A549 (cell line): Measurements from ENCODE around the gene RNPEP. TPM values are rescaled to one million over a fixed set of nuclear protein-coding genes. Genes with fewer than 3 reads are reported as not detected.

Experiments
- ATAC-seq, 2 experiments: fragments of 200-7000 bp in 1 of 2; fragments of >200 bp in 1 of 2; cut with Nextera tagmentation in 1 of 2; cut with Tn5 transposase in 1 of 2; 3 replicates each; pipeline versions ENCODE4 v1.8.0 to v1.9.1; 2018 to 2020; ENCODE audit warnings: mild to moderate bottlenecking in 1 of 2, moderate library complexity in 1 of 2
- CTCF ChIA-PET: fragments of 300-600 bp; sonication (Branson Sonifier 250); formaldehyde crosslinking; extraction: SDS; loops from one replicate; lab custom pipeline; 2021; ENCODE audit warnings: antibody characterized with exemption, inconsistent platforms; lab: Yijun Ruan, JAX
- POLR2A ChIA-PET: fragments of 350-600 bp; formaldehyde crosslinking; extraction: SDS; loops from one replicate; lab custom pipeline; 2021; ENCODE audit warnings: antibody characterized with exemption, inconsistent platforms; lab: Yijun Ruan, JAX
- DNase-seq, 2 experiments: peaks; one replicate each; pipeline versions ENCODE4 v3.0.0 to v3.0.0-alpha.2; 2011 to 2016; ENCODE audit warnings: low read depth in 1 of 2, low spot score in 1 of 2
- FAIRE-seq: peaks from 2 replicates; lab custom pipeline; 2011; peaks lifted over from hg19 to GRCh38; lab: Jason Lieb, UNC
- H3K27ac ChIP-seq, 2 experiments: fragments of >200 bp; sonication (Bioruptor Twin); formaldehyde crosslinking; 3 replicates each; pipeline ENCODE4 v1.5.1; 2016 to 2017
- H3K4me1 ChIP-seq: fragments of >200 bp; sonication (Bioruptor Twin); formaldehyde crosslinking; 3 replicates; pipeline ENCODE4 v1.6.1; 2016
- H3K4me2 ChIP-seq: fragments of >200 bp; sonication (Bioruptor Twin); formaldehyde crosslinking; 3 replicates; pipeline ENCODE4 v1.6.1; 2016
- H3K4me3 ChIP-seq: fragments of >200 bp; sonication (Bioruptor Twin); formaldehyde crosslinking; 3 replicates; pipeline ENCODE4 v1.5.1; 2016
- H3K9me3 ChIP-seq: fragments of >200 bp; sonication (Bioruptor Twin); formaldehyde crosslinking; 3 replicates; pipeline ENCODE4 v1.6.1; 2016
- CHD2 ChIP-seq: fragments of 150-350 bp; IDR thresholded peaks from 2 replicates; pipeline ENCODE4 v1.6.1; 2014; ENCODE audit warnings: low read length; ENCODE audit not compliant: partially characterized antibody
- EHF ChIP-seq: fragments of 250-450 bp; sonication (Bioruptor Pico); IDR thresholded peaks from 2 replicates; pipeline ENCODE4 v1.5.0; 2020; ENCODE audit warnings: mild to moderate bottlenecking
- ESRRA ChIP-seq: fragments of 150-350 bp; IDR thresholded peaks from 2 replicates; pipeline ENCODE4 v1.6.1; 2014; ENCODE audit warnings: mild to moderate bottlenecking, low read length, borderline replicate concordance
- FOSB ChIP-seq: fragments of 250-450 bp; sonication (Bioruptor Pico); IDR thresholded peaks from 2 replicates; pipeline ENCODE4 v1.5.0; 2020; ENCODE audit warnings: mild to moderate bottlenecking, moderate library complexity
- FOSL2 ChIP-seq, 2 experiments: fragments of 450-650 bp in 1 of 2; fragments of >200 bp in 1 of 2; sonication (Bioruptor Twin) in 1 of 2; formaldehyde crosslinking; IDR thresholded peaks; 2 replicates each; pipeline versions ENCODE4 v1.5.0 to v1.6.1; 2016 to 2020; ENCODE audit warnings: mild to moderate bottlenecking in 1 of 2, moderate library complexity in 1 of 2
- HOXB5 ChIP-seq: fragments of 250-450 bp; sonication (Bioruptor Pico); IDR thresholded peaks from 2 replicates; pipeline ENCODE4 v1.5.0; 2020; ENCODE audit warnings: mild to moderate bottlenecking, moderate library complexity
- JUNB ChIP-seq: fragments of >200 bp; sonication (Bioruptor Twin); formaldehyde crosslinking; IDR thresholded peaks from 2 replicates; pipeline ENCODE4 v1.6.1; 2016
- NR3C1 ChIP-seq: fragments of >200 bp; sonication (Bioruptor Twin); formaldehyde crosslinking; IDR thresholded peaks from 3 replicates; pipeline ENCODE4 v1.6.1; 2017
- PHF8 ChIP-seq: fragments of 200-600 bp; sonication (generic); IDR thresholded peaks from 2 replicates; pipeline ENCODE4 v1.6.1; 2016; ENCODE audit warnings: low read depth, mild to moderate bottlenecking, antibody characterized with exemption, moderate library complexity, borderline replicate concordance
- POLR2AphosphoS2 ChIP-seq: conservative IDR thresholded peaks from 2 replicates; pipeline ENCODE4 v1.6.1; 2012; ENCODE audit warnings: low read length, improper control_type of control experiment, inconsistent platforms
- RAD21 ChIP-seq, 2 experiments: fragments of >200 bp in 1 of 2; sonication (Bioruptor Twin) in 1 of 2; formaldehyde crosslinking in 1 of 2; IDR thresholded peaks in 1 of 2; conservative IDR thresholded peaks in 1 of 2; 2 replicates in 1 of 2; 3 replicates in 1 of 2; pipeline ENCODE4 v1.6.1; 2012 to 2018; ENCODE audit warnings: inconsistent platforms in 1 of 2
- RARB ChIP-seq: fragments of 250-450 bp; sonication (Bioruptor Pico); IDR thresholded peaks from 2 replicates; pipeline ENCODE4 v1.8.0; 2021; ENCODE audit warnings: mild to moderate bottlenecking, moderate library complexity
- RCOR1 ChIP-seq: fragments of 150-350 bp; IDR thresholded peaks from 2 replicates; pipeline ENCODE4 v1.6.1; 2014; ENCODE audit warnings: antibody characterized with exemption, low read length, low read depth
- SMC3 ChIP-seq: fragments of >200 bp; sonication (Bioruptor Twin); formaldehyde crosslinking; IDR thresholded peaks from 3 replicates; pipeline ENCODE4 v1.6.1; 2018; ENCODE audit warnings: inconsistent platforms
- TP53 ChIP-seq: fragments of 250-450 bp; sonication (Bioruptor Pico); IDR thresholded peaks from 2 replicates; pipeline ENCODE4 v1.5.0; 2021; ENCODE audit warnings: mild to moderate bottlenecking, moderate library complexity
- ZSCAN20 ChIP-seq: fragments of 250-450 bp; sonication (Bioruptor Pico); IDR thresholded peaks from 2 replicates; pipeline ENCODE4 v1.8.0; 2022; ENCODE audit warnings: mild to moderate bottlenecking, moderate library complexity
- WGBS: methylation state at CpG from one replicate; pipeline ENCODE4 v1.1.6; 2017; ENCODE audit errors: missing lambda C conversion rate; 5-methylcytosine and 5-hydroxymethylcytosine counted together
- polyA plus RNA-seq, 4 experiments: library from polyadenylated mRNA; depleted of rRNA in 3 of 4; stranded (reverse); fragments of >200 nt; fragmentation: RNase III in 1 of 4; extraction: RNeasy Plus Mini Kit Qiagen cat#74134 plus additional on column Dnase treatment in 1 of 4; gene quantifications; 2 replicates in 3 of 4; 3 replicates in 1 of 4; pipeline ENCODE4 v1.2.3, GENCODE V29; 2011 to 2017
- TF ChIP-seq, protein P1 (sequence below): fragments of >200 bp; sonication (Bioruptor Twin); formaldehyde crosslinking; IDR thresholded peaks from 3 replicates; pipeline ENCODE4 v1.5.1; 2016
- TF ChIP-seq, protein P2 (sequence below): fragments of 150-350 bp; IDR thresholded peaks from 2 replicates; pipeline ENCODE4 v1.6.1; 2014; ENCODE audit warnings: low read depth, mild to moderate bottlenecking, low read length
- TF ChIP-seq, protein P3 (sequence below): IDR thresholded peaks from 2 replicates; pipeline ENCODE4 v1.6.1; 2012
- TF ChIP-seq, protein P4 (sequence below): fragments of 450-650 bp; IDR thresholded peaks from 2 replicates; pipeline ENCODE4 v1.6.1; 2014; ENCODE audit warnings: antibody characterized with exemption

Gene RNPEP
- polyA plus RNA-seq, 2 of the 4 experiments (the other 2 are of a cell fraction) = 71.1 to 87.6 TPM

DNA sequence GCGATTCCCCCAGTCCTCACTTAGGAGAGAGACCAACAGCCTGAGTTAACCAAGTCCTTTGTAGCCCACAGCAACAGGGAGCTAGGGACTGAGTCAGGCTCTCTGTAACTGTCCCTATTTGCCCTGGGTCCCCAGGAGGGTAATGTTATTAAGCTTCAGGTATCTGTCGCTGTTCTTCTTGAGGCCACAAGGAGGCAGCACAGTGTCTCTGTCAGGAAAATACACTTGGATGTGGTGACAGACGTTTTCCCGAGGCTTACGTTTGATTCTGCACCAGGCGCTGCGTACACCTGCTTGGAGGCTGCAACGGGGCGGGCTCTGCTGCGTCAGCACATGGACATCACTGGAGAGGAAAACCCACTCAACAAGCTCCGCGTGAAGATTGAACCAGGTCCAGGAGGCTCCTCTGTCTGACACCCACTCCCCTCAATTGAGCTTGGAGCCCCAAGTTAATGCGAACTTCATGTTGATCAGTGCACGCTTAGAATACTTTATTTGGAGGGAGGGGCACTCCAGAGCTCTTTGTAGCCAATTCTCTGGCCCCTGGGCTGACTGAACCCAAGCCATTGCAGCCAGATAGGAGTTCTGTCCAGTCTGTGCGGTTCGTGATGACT is 17.3 kb downstream of the RNPEP start:
- no peaks in the 10 kb centered on the region for H3K4me1 ChIP-seq
- no peaks in the 10 kb centered on the region for H3K9me3 ChIP-seq
- ChIA-PET POLR2A (interaction anchor here (0.6 to 1.9 kb wide), 3 partner anchors 10 to 121 kb away, joined by 4 to 15 read pairs (median 5); partner anchors contain the start of gene ELF3), CTCF (interaction anchor here (0.6 to 46.8 kb wide), 47 partner anchors 7 to 236 kb away, joined by 3 to 1624 read pairs (median 5); partner anchors contain the start of genes ELF3, GPR37L1 and RNPEP)
- ATAC-seq (peak; percentile 70 to 86; a peak in 5 of 6 replicates), FAIRE-seq (peak; percentile 51)
- no peak overlapping the region for H3K4me3 ChIP-seq
- no peak overlapping the region for H3K27ac ChIP-seq
- no peak overlapping the region for H3K4me2 ChIP-seq
- peak; percentile 72 to 81 for TF ChIP-seq RAD21 (conservative IDR thresholded peaks at IDR 0.05 in 1 of 2, IDR thresholded peaks at IDR 0.05 in 1 of 2)
- TF ChIP-seq RCOR1 = no peak
- no peak for TF ChIP-seq RARB (CRISPR knock-in tag)
- no peak for TF ChIP-seq FOSL2 (IDR thresholded peaks at IDR 0.05)
- no peak for TF ChIP-seq FOSL2 (CRISPR knock-in tag; IDR thresholded peaks at IDR 0.05)
- peak; percentile 83 for TF ChIP-seq SMC3
- no peak for TF ChIP-seq ZSCAN20 (CRISPR knock-in tag)
- no peak for TF ChIP-seq NR3C1
- no peak for TF ChIP-seq JUNB
- TF ChIP-seq, protein P1, sequence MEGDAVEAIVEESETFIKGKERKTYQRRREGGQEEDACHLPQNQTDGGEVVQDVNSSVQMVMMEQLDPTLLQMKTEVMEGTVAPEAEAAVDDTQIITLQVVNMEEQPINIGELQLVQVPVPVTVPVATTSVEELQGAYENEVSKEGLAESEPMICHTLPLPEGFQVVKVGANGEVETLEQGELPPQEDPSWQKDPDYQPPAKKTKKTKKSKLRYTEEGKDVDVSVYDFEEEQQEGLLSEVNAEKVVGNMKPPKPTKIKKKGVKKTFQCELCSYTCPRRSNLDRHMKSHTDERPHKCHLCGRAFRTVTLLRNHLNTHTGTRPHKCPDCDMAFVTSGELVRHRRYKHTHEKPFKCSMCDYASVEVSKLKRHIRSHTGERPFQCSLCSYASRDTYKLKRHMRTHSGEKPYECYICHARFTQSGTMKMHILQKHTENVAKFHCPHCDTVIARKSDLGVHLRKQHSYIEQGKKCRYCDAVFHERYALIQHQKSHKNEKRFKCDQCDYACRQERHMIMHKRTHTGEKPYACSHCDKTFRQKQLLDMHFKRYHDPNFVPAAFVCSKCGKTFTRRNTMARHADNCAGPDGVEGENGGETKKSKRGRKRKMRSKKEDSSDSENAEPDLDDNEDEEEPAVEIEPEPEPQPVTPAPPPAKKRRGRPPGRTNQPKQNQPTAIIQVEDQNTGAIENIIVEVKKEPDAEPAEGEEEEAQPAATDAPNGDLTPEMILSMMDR = peak; percentile 80
- TF ChIP-seq, protein P2, sequence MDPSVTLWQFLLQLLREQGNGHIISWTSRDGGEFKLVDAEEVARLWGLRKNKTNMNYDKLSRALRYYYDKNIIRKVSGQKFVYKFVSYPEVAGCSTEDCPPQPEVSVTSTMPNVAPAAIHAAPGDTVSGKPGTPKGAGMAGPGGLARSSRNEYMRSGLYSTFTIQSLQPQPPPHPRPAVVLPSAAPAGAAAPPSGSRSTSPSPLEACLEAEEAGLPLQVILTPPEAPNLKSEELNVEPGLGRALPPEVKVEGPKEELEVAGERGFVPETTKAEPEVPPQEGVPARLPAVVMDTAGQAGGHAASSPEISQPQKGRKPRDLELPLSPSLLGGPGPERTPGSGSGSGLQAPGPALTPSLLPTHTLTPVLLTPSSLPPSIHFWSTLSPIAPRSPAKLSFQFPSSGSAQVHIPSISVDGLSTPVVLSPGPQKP = no peak
- 0 out of 2 replicates have a peak, but pooled peaks have one; percentile 20 for TF ChIP-seq POLR2AphosphoS2
- no peak for TF ChIP-seq TP53 (CRISPR knock-in tag)
- TF ChIP-seq EHF (CRISPR knock-in tag) = no peak
- no peak for TF ChIP-seq ESRRA
- no peak for TF ChIP-seq FOSB
- TF ChIP-seq, protein P3, sequence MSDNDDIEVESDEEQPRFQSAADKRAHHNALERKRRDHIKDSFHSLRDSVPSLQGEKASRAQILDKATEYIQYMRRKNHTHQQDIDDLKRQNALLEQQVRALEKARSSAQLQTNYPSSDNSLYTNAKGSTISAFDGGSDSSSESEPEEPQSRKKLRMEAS = no peak
- no peak for TF ChIP-seq HOXB5 (CRISPR knock-in tag)
- TF ChIP-seq CHD2 = no peak
- TF ChIP-seq, all 56 proteins: peak for 4
- DNase-seq = peak; percentile 83 to 89
- WGBS = 50% methylated on average over 16 of the region's 16 CpGs

DNA sequence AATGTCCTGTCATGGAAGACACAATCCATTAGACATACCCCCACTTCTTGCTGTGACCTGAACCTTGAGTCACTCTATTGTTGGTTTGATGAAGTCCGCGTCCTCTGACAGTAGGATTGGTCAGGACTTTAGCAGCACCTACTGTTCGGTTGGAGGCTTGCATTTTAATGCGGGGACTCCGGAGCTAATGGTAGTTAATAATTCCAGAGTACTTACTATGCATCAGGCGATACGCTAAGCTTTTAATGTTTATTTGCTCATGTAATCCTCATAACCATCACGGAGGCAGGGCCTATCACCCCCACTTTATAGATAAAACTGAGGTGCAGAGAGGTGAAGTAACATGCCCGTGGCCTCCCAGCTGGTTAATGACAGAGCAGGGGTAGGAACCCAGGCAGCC is 20.1 kb downstream of the RNPEP start:
- no peak for TF ChIP-seq NR3C1
- 0 out of 5 replicates have a peak, but pooled peaks of 1 of the 2 experiments have one; percentile 13 for TF ChIP-seq RAD21 (conservative IDR thresholded peaks at IDR 0.05 in 1 of 2, IDR thresholded peaks at IDR 0.05 in 1 of 2)
- FAIRE-seq (no peak), DNase-seq (peak in 1 of 2 experiments; percentile 44), ATAC-seq (no peak)
- CTCF ChIA-PET = interaction anchor here (1.1 to 46.8 kb wide), 4 partner anchors 107 to 123 kb away, joined by 3 to 1624 read pairs (median 22); partner anchors contain the start of gene GPR37L1
- Histone ChIP-seq H3K4me2 (no peak overlapping the region), H3K4me3 (no peak overlapping the region), H3K4me1 (peaks cover 19% of the 10 kb centered on the region), H3K27ac (no peak overlapping the region), H3K9me3 (no peaks in the 10 kb centered on the region)
- POLR2A ChIA-PET = interaction anchor here (1.8 kb wide), 1 partner anchor 8 kb away, joined by 5 read pairs; the partner anchor contains the start of gene ELF3
- 83% methylated on average over 9 of the region's 9 CpGs for WGBS

DNA sequence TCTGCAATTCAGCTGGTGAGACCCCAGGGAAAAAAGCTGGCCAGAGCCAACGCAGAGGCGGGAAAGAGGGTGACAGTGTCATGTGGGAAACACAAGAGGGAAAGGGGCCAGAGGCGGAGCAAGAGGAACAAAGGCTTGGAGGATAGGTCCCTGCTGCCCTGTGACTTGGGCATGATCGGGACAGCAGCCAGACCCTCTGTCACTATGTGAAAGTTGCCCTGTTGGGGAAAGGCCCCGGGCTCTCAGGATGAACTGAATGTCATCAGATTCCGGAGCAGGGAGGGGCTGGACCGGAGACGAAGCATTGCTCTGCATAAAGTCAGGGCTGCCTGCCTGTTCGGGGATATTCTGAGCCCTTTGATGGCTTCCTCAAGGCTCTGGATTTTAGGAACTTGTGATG is 22.3 kb downstream of the RNPEP start:
- Histone ChIP-seq H3K4me3 (no peak overlapping the region), H3K4me1 (peaks cover 40% of the 10 kb centered on the region), H3K4me2 (no peak overlapping the region)
- POLR2A ChIA-PET = no interaction called here
- TF ChIP-seq PHF8 = no peak
- TF ChIP-seq, protein P4, sequence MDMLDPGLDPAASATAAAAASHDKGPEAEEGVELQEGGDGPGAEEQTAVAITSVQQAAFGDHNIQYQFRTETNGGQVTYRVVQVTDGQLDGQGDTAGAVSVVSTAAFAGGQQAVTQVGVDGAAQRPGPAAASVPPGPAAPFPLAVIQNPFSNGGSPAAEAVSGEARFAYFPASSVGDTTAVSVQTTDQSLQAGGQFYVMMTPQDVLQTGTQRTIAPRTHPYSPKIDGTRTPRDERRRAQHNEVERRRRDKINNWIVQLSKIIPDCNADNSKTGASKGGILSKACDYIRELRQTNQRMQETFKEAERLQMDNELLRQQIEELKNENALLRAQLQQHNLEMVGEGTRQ = no peak
- TF ChIP-seq SMC3 = no peak
- TF ChIP-seq, all 56 proteins: peak for 0
- Histone ChIP-seq H3K27ac (no peak overlapping the region), H3K9me3 (no peaks in the 10 kb centered on the region)
- WGBS = 79% methylated on average over 9 of the region's 9 CpGs
- CTCF ChIA-PET = interaction anchor here (0.6 to 46.8 kb wide), 17 partner anchors 8 to 138 kb away, joined by 3 to 1624 read pairs (median 5); partner anchors contain the start of gene GPR37L1
- no peak for FAIRE-seq
- no peak for ATAC-seq
- DNase-seq = no peak
